ENCODE data around the gene LRRC46.

The LRRC46 gene

GRCh38 chr17:47873200-47874090 is 42.0 kb downstream of the LRRC46 start:
- in situ Hi-C loops (cut with HindIII; ENCODE audit: low sequenced_read_pairs), result loop anchor here (25.0 kb wide), 1 partner anchor 89 kb away; the partner anchor contains the start of genes CDK5RAP3 and PRR15L

- in situ Hi-C loops (cut with HindIII; ENCODE audit: low sequenced_read_pairs), result no loop called here
Observed at GRCh38 chr17:47875011-47875985, 43.8 kb downstream of the LRRC46 start.

GRCh38 chr17:47877368-47878034 is 46.0 kb downstream of the LRRC46 start:
- in situ Hi-C loops (cut with HindIII; ENCODE audit: low sequenced_read_pairs), result no loop called here

- in situ Hi-C loops (cut with HindIII; ENCODE audit: low sequenced_read_pairs), result no loop called here
Observed at GRCh38 chr17:47878203-47879027, 46.9 kb downstream of the LRRC46 start.

- in situ Hi-C loops (cut with HindIII; ENCODE audit: low sequenced_read_pairs), result no loop called here
Observed at GRCh38 chr17:47879028-47879585, 47.6 kb downstream of the LRRC46 start.

- in situ Hi-C loops (cut with HindIII; ENCODE audit: low sequenced_read_pairs), result no loop called here
Observed at GRCh38 chr17:47879776-47880454, 48.4 kb downstream of the LRRC46 start.

GRCh38 chr17:47882247-47882646 is 50.8 kb downstream of the LRRC46 start:
- in situ Hi-C loops (cut with HindIII; ENCODE audit: low sequenced_read_pairs), result no loop called here

GRCh38 chr17:47882695-47883588 is 51.5 kb downstream of the LRRC46 start:
- in situ Hi-C loops (cut with HindIII; ENCODE audit: low sequenced_read_pairs), result no loop called here

GRCh38 chr17:47883589-47884426 is 52.3 kb downstream of the LRRC46 start:
- in situ Hi-C loops (cut with HindIII; ENCODE audit: low sequenced_read_pairs), result no loop called here

GRCh38 chr17:47884427-47884740 is 52.9 kb downstream of the LRRC46 start:
- in situ Hi-C loops (cut with HindIII; ENCODE audit: low sequenced_read_pairs), result no loop called here

GRCh38 chr17:47884905-47885730 is 53.6 kb downstream of the LRRC46 start:
- in situ Hi-C loops (cut with HindIII; ENCODE audit: low sequenced_read_pairs), result no loop called here
